Skin epidermis (tissue), 12 donors: Measurements from ENCODE around the gene BMERB1.

Experiments
- H3K27ac ChIP-seq, 21 experiments: fragments of 200-600 bp; sonication (generic) in 11 of 21; one replicate each; pipeline ENCODE4 v1.5.0; 2020; ENCODE audit warnings: mild to moderate bottlenecking in 3 of 21, inconsistent platforms in 2 of 21, moderate library complexity in 2 of 21
- H3K4me3 ChIP-seq, 7 experiments: fragments of 200-600 bp; sonication (generic) in 2 of 7; one replicate each; pipeline ENCODE4 v1.5.0; 2020; ENCODE audit warnings: inconsistent platforms in 2 of 7, mild to moderate bottlenecking in 2 of 7, moderate library complexity in 1 of 7

The BMERB1 gene

GRCh38 chr16:15490123-15490711 lies 55.8 kb downstream of the BMERB1 start:
- H3K27ac ChIP-seq: peak overlapping the region in 16 of 21 experiments; percentile 5 to 80 (median 48)
- H3K4me3 ChIP-seq: no peak overlapping the region

- Histone ChIP-seq H3K27ac (peak overlapping the region in 4 of 21 experiments; percentile 4 to 80 (median 58)), H3K4me3 (no peak overlapping the region)
These were observed 57.0 kb downstream of the BMERB1 start for GRCh38 chr16:15491411-15491810.

GRCh38 chr16:15492091-15492740 lies 57.8 kb downstream of the BMERB1 start:
- Histone ChIP-seq H3K27ac (peak overlapping the region in 12 of 21 experiments; percentile 24 to 82 (median 61)), H3K4me3 (no peak overlapping the region)

DNA sequence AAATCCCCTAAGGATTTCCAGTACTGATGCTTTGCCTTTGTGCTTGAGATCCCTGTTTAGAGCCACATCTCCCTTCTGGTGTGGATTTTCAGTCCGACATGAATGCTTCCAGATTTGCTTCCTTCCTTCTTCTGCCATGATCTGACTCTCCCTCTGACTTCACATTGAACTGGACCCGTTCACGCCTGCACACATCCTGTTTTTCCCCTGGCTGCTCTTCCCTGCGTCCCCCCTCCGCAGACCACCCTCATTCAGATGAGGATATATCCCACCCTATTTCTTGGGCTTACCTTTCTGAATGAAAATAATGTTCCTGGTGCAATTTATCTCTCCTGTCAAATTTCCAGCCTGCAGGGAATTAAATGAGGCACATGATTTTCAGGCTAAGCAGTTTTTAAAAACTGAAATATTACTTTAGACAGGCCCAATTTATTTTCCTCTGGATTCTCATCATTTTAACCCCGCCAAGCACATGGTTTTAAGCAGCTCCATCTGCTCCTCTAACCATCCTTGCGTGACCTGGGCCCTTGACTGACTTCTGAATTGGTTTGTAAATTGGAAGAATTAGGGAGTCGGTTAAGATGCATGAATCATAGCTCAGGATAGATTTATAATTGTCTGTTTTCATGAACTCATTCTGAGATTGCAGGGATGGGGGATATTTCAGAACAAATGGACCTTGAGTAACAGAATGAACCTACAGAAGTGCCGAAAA lies 59.2 kb downstream of the BMERB1 start:
- H3K4me3 ChIP-seq: no peak overlapping the region
- H3K27ac ChIP-seq: peak overlapping the region in 16 of 21 experiments; percentile 18 to 82 (median 59)

DNA sequence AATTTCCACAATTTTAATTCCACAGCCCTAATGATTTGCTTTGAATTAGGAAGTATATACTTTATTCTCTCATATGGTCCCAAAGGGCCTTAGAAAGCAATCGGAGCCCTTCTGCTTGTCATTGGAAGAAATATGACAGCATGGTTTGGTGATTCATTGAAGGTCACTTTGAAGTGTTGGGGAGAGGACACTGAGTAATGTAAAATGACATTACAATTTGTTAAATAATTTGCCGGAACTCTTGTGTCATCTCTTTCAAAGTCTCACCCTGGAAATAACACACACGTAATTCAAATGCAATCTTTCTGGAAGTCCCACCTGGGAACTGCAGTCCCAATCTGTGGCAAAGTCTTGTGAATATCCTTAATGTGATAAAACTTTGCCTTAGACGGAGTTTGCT lies 59.8 kb downstream of the BMERB1 start:
- no peak overlapping the region for H3K4me3 ChIP-seq
- H3K27ac ChIP-seq: peak overlapping the region in 8 of 21 experiments; percentile 3 to 81 (median 23)

GRCh38 chr16:15495898-15496297 lies 61.5 kb downstream of the BMERB1 start:
- no peak overlapping the region for H3K4me3 ChIP-seq
- H3K27ac ChIP-seq: peak overlapping the region in 4 of 21 experiments; percentile 16 to 81 (median 62)

GRCh38 chr16:15498427-15499175 lies 64.2 kb downstream of the BMERB1 start:
- Histone ChIP-seq H3K4me3 (no peak overlapping the region), H3K27ac (peak overlapping the region in 3 of 21 experiments; percentile 6 to 59 (median 24))

- H3K27ac ChIP-seq: peak overlapping the region in 10 of 21 experiments; percentile 12 to 74 (median 49)
- H3K4me3 ChIP-seq: no peak overlapping the region
These were observed 67.8 kb downstream of the BMERB1 start for GRCh38 chr16:15502041-15502725.

GRCh38 chr16:15506441-15506840 lies 72.1 kb downstream of the BMERB1 start:
- peak overlapping the region in 10 of 21 experiments; percentile 8 to 76 (median 48) for H3K27ac ChIP-seq

DNA sequence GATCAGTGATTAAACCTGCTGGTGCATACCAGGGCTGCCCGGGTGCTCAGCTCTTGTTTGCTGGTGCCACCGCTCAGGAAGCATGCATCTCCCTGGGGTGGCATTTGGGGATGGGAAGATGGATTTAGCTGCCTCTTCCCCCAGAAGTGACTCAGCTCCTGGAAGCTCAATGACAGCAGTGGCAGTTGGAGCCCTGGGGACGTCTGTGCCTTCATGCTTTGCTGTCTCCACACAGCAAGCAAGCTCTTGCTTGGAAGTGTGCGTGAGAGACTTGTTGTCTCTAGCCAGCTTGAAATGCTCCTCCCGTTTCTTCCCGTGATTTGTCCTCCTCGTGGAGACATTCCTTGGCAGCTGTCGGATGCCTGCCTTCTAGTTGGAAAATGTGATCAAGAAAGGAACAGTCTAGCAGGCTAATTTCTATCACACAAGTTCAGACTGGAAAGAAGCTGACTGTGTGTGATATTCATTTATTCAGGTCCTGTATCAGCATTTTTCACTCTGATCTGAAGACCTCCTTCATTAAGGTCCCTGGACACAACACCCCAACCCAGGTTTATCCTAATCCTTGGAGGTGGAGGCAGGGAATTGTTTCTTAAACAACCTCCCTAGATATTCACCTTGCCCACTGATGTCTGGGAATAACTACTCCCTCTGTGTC lies 73.0 kb downstream of the BMERB1 start:
- H3K4me3 ChIP-seq: no peak overlapping the region
- H3K27ac ChIP-seq: peak overlapping the region in 16 of 21 experiments; percentile 7 to 76 (median 42)

More at GRCh38 chr16:15506441-15506840, 72.1 kb downstream of the BMERB1 start:
- H3K4me3 ChIP-seq: no peak overlapping the region

DNA sequence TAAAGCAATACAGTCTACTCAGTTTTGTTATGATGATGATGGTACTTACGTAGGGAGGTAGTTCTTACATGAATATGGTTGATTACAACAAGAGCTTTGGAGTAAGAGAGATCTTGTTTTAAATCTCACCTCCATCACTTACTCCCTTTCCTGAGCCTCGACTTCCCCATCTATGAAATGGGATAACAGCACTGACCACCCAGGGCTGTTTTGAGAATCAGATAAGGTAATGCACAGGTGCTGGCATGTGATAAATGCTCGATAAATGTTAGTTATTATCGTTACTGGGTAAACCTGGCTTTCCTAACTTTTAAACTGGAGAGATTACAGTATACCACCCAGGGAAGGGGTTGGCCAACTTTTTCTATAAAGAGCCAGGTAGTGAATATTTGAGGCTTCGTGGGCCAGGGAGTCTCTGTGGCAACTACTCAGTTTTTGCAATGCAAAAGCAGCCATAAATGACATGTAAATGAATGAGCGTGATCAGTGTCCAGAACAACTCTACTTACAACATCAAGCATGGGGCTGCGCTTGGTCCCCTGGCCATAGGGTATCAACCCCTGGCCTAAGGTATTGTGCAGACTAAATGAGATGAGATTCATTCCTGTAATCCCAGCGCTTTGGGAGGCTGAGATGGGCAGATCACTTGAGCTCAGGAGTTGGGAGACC lies 73.7 kb downstream of the BMERB1 start:
- Histone ChIP-seq H3K27ac (peak overlapping the region in 12 of 21 experiments; percentile 14 to 76 (median 46)), H3K4me3 (no peak overlapping the region)

- Histone ChIP-seq H3K27ac (peak overlapping the region in 2 of 21 experiments; percentile 7 to 12), H3K4me3 (no peak overlapping the region)
These were observed 74.7 kb downstream of the BMERB1 start for GRCh38 chr16:15509051-15509592.

DNA sequence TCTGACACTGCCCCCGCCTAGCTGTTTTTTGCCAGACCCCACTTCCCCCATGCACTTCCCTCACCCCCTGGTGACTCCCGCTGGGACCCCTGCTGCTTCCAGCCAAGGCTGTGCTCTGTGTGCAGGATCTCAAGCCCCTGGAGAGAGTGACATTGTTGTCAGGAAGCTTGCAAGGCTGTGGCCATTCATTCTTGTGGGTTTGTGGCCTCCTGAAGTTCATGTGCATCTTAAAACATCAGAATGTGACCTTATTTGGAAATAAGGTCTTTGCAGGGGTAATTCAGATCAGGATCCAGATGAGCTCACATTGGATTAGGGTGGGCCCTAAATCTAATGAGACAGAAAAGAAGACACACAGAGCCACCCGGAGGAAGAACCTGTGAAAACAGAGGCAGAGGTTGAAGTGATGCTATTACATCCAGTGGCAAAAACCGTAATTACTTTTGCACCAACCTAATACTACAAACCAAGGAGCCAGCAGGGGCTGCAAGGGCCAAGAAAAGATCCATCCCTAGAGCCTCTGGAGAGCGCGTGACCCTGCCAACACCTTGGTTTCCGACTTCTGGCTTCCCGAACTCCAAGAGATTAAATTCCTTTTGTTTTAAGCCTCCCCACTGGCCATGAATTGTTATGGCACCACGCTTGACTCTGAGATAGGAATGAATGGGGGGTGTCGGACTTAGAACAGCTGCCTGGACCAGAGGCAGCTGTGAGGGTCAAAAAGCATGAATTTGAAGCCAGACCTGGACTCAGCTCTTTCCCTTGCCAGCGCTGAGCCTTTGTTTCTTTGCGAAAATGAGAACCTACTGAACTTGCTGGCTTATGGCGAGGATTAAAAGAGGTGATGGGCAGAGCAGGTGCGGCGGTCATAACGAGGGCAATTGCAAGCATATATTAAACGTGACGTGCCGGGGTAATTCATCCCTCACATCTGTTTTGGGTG lies 75.5 kb downstream of the BMERB1 start:
- Histone ChIP-seq H3K27ac (peak overlapping the region in 4 of 21 experiments; percentile 7 to 31 (median 16)), H3K4me3 (no peak overlapping the region)

DNA sequence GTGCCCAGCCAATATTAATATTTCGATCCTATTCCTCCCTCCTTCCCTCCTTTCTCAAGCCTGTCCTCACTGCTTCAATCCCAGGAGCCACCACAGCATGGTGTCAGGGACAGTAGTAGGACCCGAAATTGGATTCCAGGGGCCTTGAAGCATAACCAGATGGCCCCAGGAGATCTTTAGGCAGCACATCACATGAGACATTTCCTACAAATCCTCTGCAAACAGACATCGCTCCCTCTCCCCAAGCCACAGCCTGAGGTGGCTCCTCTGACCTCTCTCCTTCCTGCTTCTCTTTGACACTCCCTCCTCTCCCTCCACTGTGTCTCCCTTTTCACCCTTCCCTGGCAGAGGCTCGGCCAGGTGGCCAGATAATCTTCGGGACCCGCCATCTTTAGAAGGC lies 76.6 kb downstream of the BMERB1 start:
- no peak overlapping the region for H3K27ac ChIP-seq
- no peak overlapping the region for H3K4me3 ChIP-seq

- no peak overlapping the region for H3K4me3 ChIP-seq
- no peak overlapping the region for H3K27ac ChIP-seq
These were observed 77.5 kb downstream of the BMERB1 start for GRCh38 chr16:15511759-15512487.

GRCh38 chr16:15513156-15513555 lies 78.8 kb downstream of the BMERB1 start:
- no peak overlapping the region for H3K4me3 ChIP-seq
- H3K27ac ChIP-seq: no peak overlapping the region
